ENCODE measurements around the gene ABCA2. TPM values are rescaled to one million over a fixed set of nuclear protein-coding genes. Genes with fewer than 3 reads are reported as not detected.

The ABCA2 gene
- total RNA-seq, 6 experiments from 2014 or later: 23.7 to 49.2 (median 34.2) TPM

DNA sequence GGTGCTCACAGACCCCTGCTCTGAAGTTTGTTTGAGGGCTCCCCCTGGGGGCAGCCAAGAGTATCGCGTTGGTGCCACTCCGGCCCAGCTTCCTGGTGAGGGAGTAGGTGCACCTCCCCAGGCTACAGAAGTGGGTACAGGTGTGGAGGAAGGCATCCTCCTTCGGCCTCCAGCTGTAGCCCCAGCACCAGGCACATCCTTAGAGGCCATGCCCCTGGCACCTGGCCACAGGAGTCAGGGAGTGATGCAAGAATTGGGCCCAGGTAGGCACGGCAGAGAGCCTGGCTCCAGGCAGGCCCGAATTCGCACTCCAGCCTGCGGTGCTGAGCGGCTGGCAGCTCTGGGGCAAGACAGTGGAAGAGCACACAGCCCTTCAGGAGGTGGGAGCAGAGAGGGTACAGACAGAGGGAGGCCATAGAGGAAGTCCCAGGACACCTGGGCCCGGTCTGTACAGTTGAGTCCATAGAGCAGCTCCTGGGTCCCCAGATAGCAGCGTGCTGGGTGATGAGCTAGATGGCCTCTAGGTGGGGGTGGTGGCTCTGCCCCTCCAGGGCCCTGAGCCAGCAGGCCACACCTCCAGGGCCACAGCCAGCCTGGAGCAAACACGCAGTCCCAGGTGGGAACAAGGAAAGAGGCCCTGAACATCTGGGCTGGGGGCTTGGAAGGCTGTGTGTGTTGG lies 40.0 kb upstream of the ABCA2 start:
- H3K36me3 ChIP-seq: no peaks in the 10 kb centered on the region
- intact Hi-C loops (cut with DNase I): no loop called here
- peaks cover 0 to 14% of the 10 kb centered on the region in 2 donors for H3K27me3 ChIP-seq
- DNase-seq: peak; percentile 79 to 86 (median 85)
- TF ChIP-seq POLR2A (IDR thresholded peaks at IDR 0.05): no peak
- TF ChIP-seq, protein P1, sequence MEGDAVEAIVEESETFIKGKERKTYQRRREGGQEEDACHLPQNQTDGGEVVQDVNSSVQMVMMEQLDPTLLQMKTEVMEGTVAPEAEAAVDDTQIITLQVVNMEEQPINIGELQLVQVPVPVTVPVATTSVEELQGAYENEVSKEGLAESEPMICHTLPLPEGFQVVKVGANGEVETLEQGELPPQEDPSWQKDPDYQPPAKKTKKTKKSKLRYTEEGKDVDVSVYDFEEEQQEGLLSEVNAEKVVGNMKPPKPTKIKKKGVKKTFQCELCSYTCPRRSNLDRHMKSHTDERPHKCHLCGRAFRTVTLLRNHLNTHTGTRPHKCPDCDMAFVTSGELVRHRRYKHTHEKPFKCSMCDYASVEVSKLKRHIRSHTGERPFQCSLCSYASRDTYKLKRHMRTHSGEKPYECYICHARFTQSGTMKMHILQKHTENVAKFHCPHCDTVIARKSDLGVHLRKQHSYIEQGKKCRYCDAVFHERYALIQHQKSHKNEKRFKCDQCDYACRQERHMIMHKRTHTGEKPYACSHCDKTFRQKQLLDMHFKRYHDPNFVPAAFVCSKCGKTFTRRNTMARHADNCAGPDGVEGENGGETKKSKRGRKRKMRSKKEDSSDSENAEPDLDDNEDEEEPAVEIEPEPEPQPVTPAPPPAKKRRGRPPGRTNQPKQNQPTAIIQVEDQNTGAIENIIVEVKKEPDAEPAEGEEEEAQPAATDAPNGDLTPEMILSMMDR (IDR thresholded peaks at IDR 0.05): peak; percentile 76 to 81 (median 78)
- no peak overlapping the region for H3K27ac ChIP-seq
- ATAC-seq: peak; percentile 75 to 80 (median 78)
- no peaks in the 10 kb centered on the region for H3K9me3 ChIP-seq
- H3K4me1 ChIP-seq: peaks cover 0 to 3% (median 0%) of the 10 kb centered on the region in 4 donors
- WGBS (ENCODE audit: insufficient coverage, low coverage, low lambda C conversion rate, missing lambda C conversion rate): 10% methylated on average over 4 of the region's 12 CpGs
- H3K4me3 ChIP-seq: no peak overlapping the region

DNA sequence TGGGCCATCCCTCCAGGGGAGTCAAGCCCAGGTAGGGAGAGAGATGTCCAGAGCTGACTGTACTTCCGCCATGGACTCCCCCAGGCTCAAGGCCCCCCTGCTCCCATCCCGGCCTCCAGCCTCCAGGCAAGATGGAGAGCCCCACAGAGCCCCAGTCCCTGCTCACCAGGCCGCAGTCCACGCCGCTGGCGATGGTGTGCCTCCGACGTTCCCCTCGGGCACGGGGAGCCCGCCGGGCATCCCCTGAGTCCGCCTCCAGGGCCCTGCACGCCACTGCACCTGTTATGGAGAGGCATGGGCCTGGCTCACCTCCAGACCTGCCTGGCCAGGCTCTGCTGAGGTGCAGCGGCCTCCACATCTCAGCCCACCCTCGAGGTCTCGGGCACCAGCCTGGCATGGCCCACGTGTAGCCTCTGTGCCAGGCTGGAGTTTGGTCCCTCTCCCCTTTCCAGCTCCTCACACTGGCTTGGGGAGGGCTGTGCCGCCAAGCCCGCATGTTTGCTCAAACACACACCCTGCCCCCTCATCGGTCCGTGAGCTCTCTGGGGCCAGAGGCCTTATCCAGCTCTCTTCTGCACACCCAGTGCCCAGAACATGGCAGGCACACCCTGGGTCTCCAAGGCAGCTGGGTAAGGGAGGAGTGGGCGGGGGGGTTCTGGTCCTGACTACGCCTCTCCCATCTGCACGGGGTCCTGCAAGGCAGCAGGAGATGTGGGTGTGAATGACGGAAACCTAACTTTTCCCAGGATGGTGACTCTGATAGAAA lies 38.2 kb upstream of the ABCA2 start:
- Histone ChIP-seq H3K4me1 (peaks cover 0 to 3% (median 0%) of the 10 kb centered on the region in 4 donors), H3K27me3 (peaks cover 0 to 14% of the 10 kb centered on the region in 2 donors), H3K36me3 (no peaks in the 10 kb centered on the region), H3K4me3 (no peak overlapping the region), H3K9me3 (no peaks in the 10 kb centered on the region), H3K27ac (no peak overlapping the region)
- intact Hi-C loops (cut with DNase I): no loop called here
- WGBS (ENCODE audit: insufficient coverage, low coverage, low lambda C conversion rate, missing lambda C conversion rate): 45% methylated on average over 8 of the region's 26 CpGs
- no peak for DNase-seq
- ATAC-seq: no peak
- TF ChIP-seq, protein P1 (IDR thresholded peaks at IDR 0.05): no peak
- no peak for TF ChIP-seq POLR2A (IDR thresholded peaks at IDR 0.05)

DNA sequence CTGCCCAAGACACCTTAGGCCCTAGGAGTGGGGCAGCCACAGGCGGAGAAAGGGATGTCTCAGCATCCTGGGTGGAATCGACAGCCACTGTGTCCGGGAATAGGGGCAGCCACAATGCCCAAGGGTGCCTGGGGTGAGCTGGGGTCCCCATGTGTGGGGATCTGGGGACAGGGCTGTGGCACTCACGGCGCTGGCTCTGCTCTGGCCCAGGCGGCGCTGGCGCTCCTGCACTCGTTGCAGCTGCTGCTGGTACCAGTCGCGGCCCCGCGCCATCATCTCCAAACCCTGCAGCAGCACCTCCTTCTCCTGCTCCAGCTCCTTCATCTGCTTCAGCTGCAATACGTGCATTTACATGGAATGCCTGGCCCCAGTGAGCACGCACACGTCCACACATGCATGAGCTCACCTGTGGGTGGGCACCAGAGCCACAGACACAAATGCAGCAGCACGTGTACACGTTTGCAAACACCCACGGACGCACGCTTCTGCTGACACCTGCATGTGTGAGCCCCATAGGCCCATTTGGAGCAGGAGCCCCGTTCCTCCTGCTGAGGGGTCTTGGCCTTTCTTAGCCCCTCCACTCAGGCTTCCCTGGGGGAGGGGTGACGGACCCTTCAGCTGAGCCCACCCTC lies 37.4 kb upstream of the ABCA2 start:
- WGBS (ENCODE audit: insufficient coverage, low coverage, low lambda C conversion rate, missing lambda C conversion rate): 35% methylated on average over 8 of the region's 23 CpGs
- Histone ChIP-seq H3K4me3 (no peak overlapping the region), H3K27ac (no peak overlapping the region), H3K27me3 (peaks cover 0 to 14% of the 10 kb centered on the region in 2 donors), H3K9me3 (no peaks in the 10 kb centered on the region), H3K4me1 (no peaks in the 10 kb centered on the region), H3K36me3 (no peaks in the 10 kb centered on the region)
- ATAC-seq: no peak
- no peak for DNase-seq
- TF ChIP-seq, protein P1 (IDR thresholded peaks at IDR 0.05): no peak
- TF ChIP-seq POLR2A (IDR thresholded peaks at IDR 0.05): no peak
- intact Hi-C loops (cut with DNase I): no loop called here

DNA sequence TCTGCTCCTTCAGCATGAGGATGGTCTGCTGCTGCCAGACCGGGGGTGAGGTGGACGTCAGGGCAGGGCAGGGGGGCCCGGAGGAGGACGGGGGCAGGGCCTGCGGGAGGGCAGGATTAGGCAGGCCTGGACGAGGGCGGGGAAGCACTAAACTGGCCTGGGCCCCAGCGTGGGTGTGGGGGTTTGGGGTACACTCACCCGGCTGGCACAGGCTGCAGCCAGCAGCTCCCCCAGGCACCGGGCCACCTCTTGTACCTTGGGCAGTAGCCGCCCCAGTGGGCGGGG lies 36.8 kb upstream of the ABCA2 start:
- intact Hi-C loops (cut with DNase I): no loop called here
- H3K4me3 ChIP-seq: no peak overlapping the region
- H3K36me3 ChIP-seq: no peaks in the 10 kb centered on the region
- ATAC-seq (no peak), DNase-seq (no peak)
- WGBS (ENCODE audit: insufficient coverage, low coverage, low lambda C conversion rate, missing lambda C conversion rate): 20% methylated on average over 1 of the region's 12 CpGs
- no peak overlapping the region for H3K27ac ChIP-seq
- no peaks in the 10 kb centered on the region for H3K9me3 ChIP-seq
- H3K4me1 ChIP-seq: no peaks in the 10 kb centered on the region
- H3K27me3 ChIP-seq: peaks cover 0 to 14% of the 10 kb centered on the region in 2 donors
- TF ChIP-seq, protein P1 (IDR thresholded peaks at IDR 0.05): no peak
- no peak for TF ChIP-seq POLR2A (IDR thresholded peaks at IDR 0.05)
